Measurements from ENCODE around the gene INPP5E. TPM values are rescaled to one million over a fixed set of nuclear protein-coding genes. Genes with fewer than 3 reads are reported as not detected.
A peak's percentile ranks its signal among the peaks of the same experiment; 100 is the strongest.

The INPP5E gene
- total and polyA plus RNA-seq, 10 of the 15 experiments (the other 5 are each of a cell fraction or from before 2014, with no cell fraction given), result 0.24 to 16.0 (median 5.3) TPM

GRCh38 chr9:136403915-136404800 lies 35.5 kb downstream of the INPP5E start (continued):
- TF ChIP-seq EP300 (IDR thresholded peaks at IDR 0.05; ENCODE audit: borderline replicate concordance in 1 of 2, control insufficient read depth in 1 of 2, low read depth in 2 of 2, low read length in 2 of 2) (no peak), RUNX3 (IDR thresholded peaks at IDR 0.05; ENCODE audit: low read length) (peak; percentile 90), JUND (IDR thresholded peaks at IDR 0.05; ENCODE audit: low read depth, low read length) (no peak), RELA (IDR thresholded peaks at IDR 0.05; ENCODE audit: borderline replicate concordance, partially characterized antibody) (no peak), MYC (IDR thresholded peaks at IDR 0.05; ENCODE audit: insufficient read depth, insufficient read length, insufficient replicate concordance, low read length, severe bottlenecking) (no peak), PML (IDR thresholded peaks at IDR 0.05; ENCODE audit: low read length) (no peak), CREB1 (IDR thresholded peaks at IDR 0.05; ENCODE audit: low read depth) (peak; percentile 85), RB1 (IDR thresholded peaks at IDR 0.05; ENCODE audit: borderline replicate concordance) (no peak), STAT1 (conservative IDR thresholded peaks at IDR 0.05) (no peak), CBFB (IDR thresholded peaks at IDR 0.05; ENCODE audit: low read depth) (0 out of 2 replicates have a peak, but pooled peaks have one; percentile 54), USF2 (IDR thresholded peaks at IDR 0.05; ENCODE audit: borderline replicate concordance, low read depth, low read length) (no peak), MYB (IDR thresholded peaks at IDR 0.05; ENCODE audit: borderline replicate concordance, low read depth, low read length) (no peak), NRF1 (conservative IDR thresholded peaks at IDR 0.05; ENCODE audit: low read depth, low read length) (no peak), POLR2AphosphoS5 (IDR thresholded peaks at IDR 0.05; ENCODE audit: low read length) (no peak; the same call in 1 of the 2 replicates), BACH1 (IDR thresholded peaks at IDR 0.05; ENCODE audit: borderline replicate concordance) (peak; percentile 1; the same call in 1 of the 2 replicates), TBL1XR1 (IDR thresholded peaks at IDR 0.05; ENCODE audit: low read depth, low read length) (0 out of 2 replicates have a peak, but pooled peaks have one; percentile 26), SREBF2 (IDR thresholded peaks at IDR 0.05; ENCODE audit: low read length) (no peak), REST (IDR thresholded peaks at IDR 0.05; ENCODE audit: low read depth, low read length) (no peak), FOS (IDR thresholded peaks at IDR 0.05; ENCODE audit: borderline replicate concordance, extremely low read depth, insufficient read length) (no peak), CHD1 (IDR thresholded peaks at IDR 0.05; ENCODE audit: low read depth, low read length) (no peak), SREBF1 (IDR thresholded peaks at IDR 0.05; ENCODE audit: low read length) (no peak), NFYA (IDR thresholded peaks at IDR 0.05; ENCODE audit: borderline replicate concordance, low read depth, low read length) (no peak), LARP7 (IDR thresholded peaks at IDR 0.05) (no peak), NR2C1 (IDR thresholded peaks at IDR 0.05) (no peak)
- TF ChIP-seq, protein P1, sequence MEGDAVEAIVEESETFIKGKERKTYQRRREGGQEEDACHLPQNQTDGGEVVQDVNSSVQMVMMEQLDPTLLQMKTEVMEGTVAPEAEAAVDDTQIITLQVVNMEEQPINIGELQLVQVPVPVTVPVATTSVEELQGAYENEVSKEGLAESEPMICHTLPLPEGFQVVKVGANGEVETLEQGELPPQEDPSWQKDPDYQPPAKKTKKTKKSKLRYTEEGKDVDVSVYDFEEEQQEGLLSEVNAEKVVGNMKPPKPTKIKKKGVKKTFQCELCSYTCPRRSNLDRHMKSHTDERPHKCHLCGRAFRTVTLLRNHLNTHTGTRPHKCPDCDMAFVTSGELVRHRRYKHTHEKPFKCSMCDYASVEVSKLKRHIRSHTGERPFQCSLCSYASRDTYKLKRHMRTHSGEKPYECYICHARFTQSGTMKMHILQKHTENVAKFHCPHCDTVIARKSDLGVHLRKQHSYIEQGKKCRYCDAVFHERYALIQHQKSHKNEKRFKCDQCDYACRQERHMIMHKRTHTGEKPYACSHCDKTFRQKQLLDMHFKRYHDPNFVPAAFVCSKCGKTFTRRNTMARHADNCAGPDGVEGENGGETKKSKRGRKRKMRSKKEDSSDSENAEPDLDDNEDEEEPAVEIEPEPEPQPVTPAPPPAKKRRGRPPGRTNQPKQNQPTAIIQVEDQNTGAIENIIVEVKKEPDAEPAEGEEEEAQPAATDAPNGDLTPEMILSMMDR (IDR thresholded peaks at IDR 0.05 in 2 of 3, conservative IDR thresholded peaks at IDR 0.05 in 1 of 3; ENCODE audit: control insufficient read depth in 2 of 3, extremely low read depth in 1 of 3, insufficient read depth in 1 of 3, low read depth in 3 of 3, low read length in 3 of 3), result no peak

Data from GM12878 (cell line).